Glutamatergic neuron (in vitro differentiated cells): ENCODE measurements around the gene REXO4. TPM values are rescaled to one million over a fixed set of nuclear protein-coding genes. Genes with fewer than 3 reads are reported as not detected.
A peak's percentile ranks its signal among the peaks of the same experiment; 100 is the strongest.

Experiments used
- DNase-seq: peaks from one replicate; pipeline ENCODE4 v3.0.0; 2022
- H3K27ac Mint-ChIP-seq: one replicate; pipeline ENCODE4 v1.8.0; 2020; ENCODE audit warnings: mild to moderate bottlenecking, mixed read lengths, inconsistent platforms; ENCODE audit not compliant: unreplicated experiment
- H3K27me3 Mint-ChIP-seq: one replicate; pipeline ENCODE4 v1.8.0; 2020; ENCODE audit warnings: mild to moderate bottlenecking, moderate library complexity, mixed read lengths, inconsistent platforms; ENCODE audit not compliant: unreplicated experiment
- H3K36me3 Mint-ChIP-seq: one replicate; pipeline ENCODE4 v1.8.0; 2020; ENCODE audit warnings: mild to moderate bottlenecking, mixed read lengths, inconsistent platforms; ENCODE audit not compliant: unreplicated experiment
- H3K4me1 Mint-ChIP-seq: one replicate; pipeline ENCODE4 v1.8.0; 2020; ENCODE audit warnings: mild to moderate bottlenecking, low read depth, mixed read lengths, inconsistent platforms; ENCODE audit not compliant: unreplicated experiment
- H3K4me3 Mint-ChIP-seq: one replicate; pipeline ENCODE4 v1.8.0; 2020; ENCODE audit warnings: mild to moderate bottlenecking, mixed read lengths, inconsistent platforms; ENCODE audit not compliant: unreplicated experiment
- H3K9me3 Mint-ChIP-seq: one replicate; pipeline ENCODE4 v1.8.0; 2020; ENCODE audit warnings: mild to moderate bottlenecking, moderate library complexity, mixed read lengths, inconsistent platforms; ENCODE audit not compliant: unreplicated experiment
- total RNA-seq: library from RNA; stranded (reverse); fragmentation: NEBNext Ultra II Directional; extraction: Animal tissue kit (Norgen Biotek cat#: 25700); gene quantifications from one replicate; pipeline ENCODE4 v1.2.1, GENCODE V29; 2021; ENCODE audit not compliant: unreplicated experiment
- TF ChIP-seq, protein P1 (sequence below): fragments of 200-600 bp; sonication (generic); IDR thresholded peaks from one replicate; pipeline ENCODE4 v1.5.0; 2021; ENCODE audit not compliant: partially characterized antibody, unreplicated experiment

Gene REXO4
- total RNA-seq, 1 donor from 2014 or later: 20.4 TPM

DNA sequence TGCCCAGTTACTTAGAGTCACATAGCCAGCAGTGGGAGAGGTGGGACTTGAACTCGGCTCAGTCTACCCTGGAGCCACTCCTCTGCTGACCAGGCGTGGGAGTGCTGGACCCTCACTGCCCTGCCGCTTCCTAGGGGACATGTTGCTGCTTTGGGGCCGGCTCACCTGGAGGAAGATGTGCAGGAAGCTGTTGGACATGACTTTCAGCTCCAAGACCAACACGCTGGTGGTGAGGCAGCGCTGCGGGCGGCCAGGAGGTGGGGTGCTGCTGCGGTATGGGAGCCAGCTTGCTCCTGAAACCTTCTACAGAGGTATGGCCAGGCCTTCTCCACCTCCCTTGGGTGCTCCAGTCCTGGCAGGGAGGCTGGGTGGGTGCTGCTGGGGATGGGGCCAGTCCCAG lies 38.6 kb upstream of the REXO4 start:
- Mint-ChIP-seq H3K36me3 (no peaks in the 10 kb centered on the region), H3K4me3 (no peak overlapping the region), H3K27ac (no peak overlapping the region), H3K9me3 (peaks cover 2% of the 10 kb centered on the region), H3K27me3 (peaks cover 3% of the 10 kb centered on the region), H3K4me1 (peaks cover 11% of the 10 kb centered on the region)
- TF ChIP-seq, protein P1, sequence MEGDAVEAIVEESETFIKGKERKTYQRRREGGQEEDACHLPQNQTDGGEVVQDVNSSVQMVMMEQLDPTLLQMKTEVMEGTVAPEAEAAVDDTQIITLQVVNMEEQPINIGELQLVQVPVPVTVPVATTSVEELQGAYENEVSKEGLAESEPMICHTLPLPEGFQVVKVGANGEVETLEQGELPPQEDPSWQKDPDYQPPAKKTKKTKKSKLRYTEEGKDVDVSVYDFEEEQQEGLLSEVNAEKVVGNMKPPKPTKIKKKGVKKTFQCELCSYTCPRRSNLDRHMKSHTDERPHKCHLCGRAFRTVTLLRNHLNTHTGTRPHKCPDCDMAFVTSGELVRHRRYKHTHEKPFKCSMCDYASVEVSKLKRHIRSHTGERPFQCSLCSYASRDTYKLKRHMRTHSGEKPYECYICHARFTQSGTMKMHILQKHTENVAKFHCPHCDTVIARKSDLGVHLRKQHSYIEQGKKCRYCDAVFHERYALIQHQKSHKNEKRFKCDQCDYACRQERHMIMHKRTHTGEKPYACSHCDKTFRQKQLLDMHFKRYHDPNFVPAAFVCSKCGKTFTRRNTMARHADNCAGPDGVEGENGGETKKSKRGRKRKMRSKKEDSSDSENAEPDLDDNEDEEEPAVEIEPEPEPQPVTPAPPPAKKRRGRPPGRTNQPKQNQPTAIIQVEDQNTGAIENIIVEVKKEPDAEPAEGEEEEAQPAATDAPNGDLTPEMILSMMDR: no peak
- DNase-seq: peak; percentile 45

DNA sequence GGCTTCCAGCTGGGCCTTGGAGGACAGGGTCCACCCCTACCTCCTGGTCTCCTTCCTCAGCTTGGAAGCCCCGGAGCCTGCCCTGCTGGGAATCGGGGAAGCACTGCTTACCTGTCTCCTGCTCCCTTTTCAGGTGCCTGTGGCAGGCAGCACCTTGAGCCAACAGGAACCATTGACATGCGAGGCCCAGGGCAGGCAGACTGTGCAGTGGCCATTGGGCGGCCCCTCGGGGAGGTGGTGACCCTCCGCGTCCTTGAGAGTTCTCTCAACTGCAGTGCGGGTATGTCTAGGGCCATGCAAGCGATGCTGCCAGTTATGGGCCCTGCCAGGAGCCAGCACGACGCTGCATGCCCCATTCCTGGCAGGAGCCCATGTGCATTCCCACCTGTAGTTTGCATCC lies 38.1 kb upstream of the REXO4 start:
- DNase-seq: no peak
- Mint-ChIP-seq H3K9me3 (peaks cover 2% of the 10 kb centered on the region), H3K27me3 (peaks cover 3% of the 10 kb centered on the region), H3K36me3 (no peaks in the 10 kb centered on the region), H3K4me3 (no peak overlapping the region), H3K27ac (no peak overlapping the region), H3K4me1 (peaks cover 6% of the 10 kb centered on the region)
- TF ChIP-seq, protein P1: no peak

DNA sequence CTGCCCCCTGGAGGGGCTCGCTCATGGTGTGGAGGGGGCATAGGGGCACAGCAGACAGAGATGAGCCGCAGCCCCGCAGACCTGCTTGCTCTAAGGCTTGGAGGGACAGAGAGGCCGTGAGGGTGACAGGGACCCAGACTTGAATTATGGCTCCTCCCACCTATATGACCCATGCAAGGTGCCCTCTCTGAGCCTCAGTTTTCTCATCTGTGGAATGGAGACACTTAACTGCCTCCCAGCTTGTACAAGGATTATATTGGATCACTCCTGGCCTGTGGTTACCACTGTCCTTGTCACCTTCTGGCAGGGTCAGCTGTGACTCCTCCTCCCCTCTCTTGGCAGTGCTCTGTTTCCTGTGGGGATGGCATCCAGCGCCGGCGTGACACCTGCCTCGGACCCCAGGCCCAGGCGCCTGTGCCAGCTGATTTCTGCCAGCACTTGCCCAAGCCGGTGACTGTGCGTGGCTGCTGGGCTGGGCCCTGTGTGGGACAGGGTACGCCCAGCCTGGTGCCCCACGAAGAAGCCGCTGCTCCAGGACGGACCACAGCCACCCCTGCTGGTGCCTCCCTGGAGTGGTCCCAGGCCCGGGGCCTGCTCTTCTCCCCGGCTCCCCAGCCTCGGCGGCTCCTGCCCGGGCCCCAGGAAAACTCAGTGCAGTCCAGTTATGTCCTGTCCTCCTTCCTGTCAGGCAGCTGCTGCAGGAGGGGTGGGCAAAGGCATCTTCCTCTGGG lies 37.3 kb upstream of the REXO4 start:
- TF ChIP-seq, protein P1: no peak

DNA sequence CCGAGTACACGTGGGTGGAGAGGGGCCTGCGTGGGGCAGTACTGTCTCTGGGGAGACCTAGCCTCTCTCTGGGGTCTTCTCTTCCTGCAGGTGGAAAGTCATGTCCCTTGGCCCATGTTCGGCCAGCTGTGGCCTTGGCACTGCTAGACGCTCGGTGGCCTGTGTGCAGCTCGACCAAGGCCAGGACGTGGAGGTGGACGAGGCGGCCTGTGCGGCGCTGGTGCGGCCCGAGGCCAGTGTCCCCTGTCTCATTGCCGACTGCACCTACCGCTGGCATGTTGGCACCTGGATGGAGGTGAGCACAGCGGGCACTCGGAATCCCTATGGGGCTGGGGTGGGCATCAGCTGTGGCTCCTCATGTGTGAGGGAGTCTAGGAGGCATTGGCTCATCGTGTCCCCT lies 36.5 kb upstream of the REXO4 start:
- H3K9me3 Mint-ChIP-seq: no peaks in the 10 kb centered on the region
- H3K27me3 Mint-ChIP-seq: peaks cover 4% of the 10 kb centered on the region
- H3K4me1 Mint-ChIP-seq: peaks cover 5% of the 10 kb centered on the region
- TF ChIP-seq, protein P1: no peak
- no peaks in the 10 kb centered on the region for H3K36me3 Mint-ChIP-seq
- no peak for DNase-seq
- no peak overlapping the region for H3K27ac Mint-ChIP-seq
- no peak overlapping the region for H3K4me3 Mint-ChIP-seq

More for the DNA sequence above, 37.3 kb upstream of the REXO4 start:
- DNase-seq: no peak
- H3K4me3 Mint-ChIP-seq: no peak overlapping the region
- H3K27me3 Mint-ChIP-seq: peaks cover 4% of the 10 kb centered on the region
- peaks cover 5% of the 10 kb centered on the region for H3K4me1 Mint-ChIP-seq
- H3K36me3 Mint-ChIP-seq: no peaks in the 10 kb centered on the region
- no peak overlapping the region for H3K27ac Mint-ChIP-seq
- H3K9me3 Mint-ChIP-seq: no peaks in the 10 kb centered on the region

DNA sequence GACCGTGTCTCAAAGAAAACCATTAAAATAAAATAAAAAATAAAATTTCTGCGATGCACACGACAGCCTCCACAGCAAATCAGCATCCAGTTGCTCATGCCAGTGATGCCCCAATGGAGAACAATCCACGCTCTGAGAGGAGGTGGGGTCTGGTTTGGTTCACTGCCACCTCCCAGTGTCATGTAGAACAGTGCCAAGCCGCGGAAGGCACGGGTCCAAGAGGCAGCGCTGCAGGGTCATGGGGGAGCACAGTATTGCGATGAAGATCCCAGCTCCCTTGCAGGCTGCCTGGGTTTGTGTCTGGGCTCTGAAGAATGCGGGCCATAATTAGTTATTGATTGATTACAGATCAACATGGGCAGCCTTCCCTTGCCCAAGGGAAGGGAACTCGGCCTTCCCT lies 35.8 kb upstream of the REXO4 start:
- H3K27ac Mint-ChIP-seq: no peak overlapping the region
- H3K4me1 Mint-ChIP-seq: peaks cover 5% of the 10 kb centered on the region
- peaks cover 3% of the 10 kb centered on the region for H3K27me3 Mint-ChIP-seq
- DNase-seq: no peak
- TF ChIP-seq, protein P1: no peak
- no peak overlapping the region for H3K4me3 Mint-ChIP-seq
- H3K9me3 Mint-ChIP-seq: no peaks in the 10 kb centered on the region
- no peaks in the 10 kb centered on the region for H3K36me3 Mint-ChIP-seq
